ENCODE results near the gene COL8A1.

The COL8A1 gene

DNA sequence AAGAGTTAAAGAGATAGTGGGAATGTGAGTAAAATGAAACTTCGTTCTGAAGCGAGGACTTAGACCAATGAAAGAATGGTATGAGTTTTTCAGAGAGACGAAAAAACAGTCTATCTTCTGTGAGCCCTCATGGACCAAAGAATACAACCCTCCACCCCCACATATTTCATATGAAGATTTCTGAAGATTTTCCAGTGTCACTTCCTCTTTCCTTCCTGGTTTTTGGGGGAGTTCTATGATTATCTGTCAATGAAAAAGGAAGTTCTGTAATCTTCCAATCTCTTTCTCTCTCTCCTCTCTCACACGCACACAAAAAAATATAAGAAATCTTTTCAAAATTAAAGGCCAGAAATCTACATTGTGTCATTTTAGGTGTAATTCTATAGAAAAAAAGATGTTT lies 206.9 kb downstream of the COL8A1 start:
- no peak for DNase-seq (ENCODE audit: low spot score)

DNA sequence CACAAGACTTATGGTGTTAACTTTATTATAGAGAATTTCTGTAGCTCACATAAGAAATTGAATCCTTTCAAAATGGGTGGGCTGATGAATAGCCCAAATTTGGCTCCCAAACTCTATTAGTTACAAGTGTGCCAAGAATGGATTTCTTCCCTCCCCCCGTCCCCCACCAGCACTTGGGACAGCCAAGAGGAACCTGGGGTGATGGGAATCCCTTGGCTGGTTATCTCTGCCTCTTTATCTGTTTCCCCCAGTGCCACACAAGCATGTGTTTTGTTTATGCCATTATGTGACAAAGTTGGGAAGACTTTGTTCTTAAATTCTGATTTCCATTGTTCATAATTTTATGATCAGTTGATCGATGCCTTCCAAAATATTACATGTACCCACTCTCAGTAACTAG lies 207.6 kb downstream of the COL8A1 start:
- DNase-seq (ENCODE audit: low spot score) = no peak

DNA sequence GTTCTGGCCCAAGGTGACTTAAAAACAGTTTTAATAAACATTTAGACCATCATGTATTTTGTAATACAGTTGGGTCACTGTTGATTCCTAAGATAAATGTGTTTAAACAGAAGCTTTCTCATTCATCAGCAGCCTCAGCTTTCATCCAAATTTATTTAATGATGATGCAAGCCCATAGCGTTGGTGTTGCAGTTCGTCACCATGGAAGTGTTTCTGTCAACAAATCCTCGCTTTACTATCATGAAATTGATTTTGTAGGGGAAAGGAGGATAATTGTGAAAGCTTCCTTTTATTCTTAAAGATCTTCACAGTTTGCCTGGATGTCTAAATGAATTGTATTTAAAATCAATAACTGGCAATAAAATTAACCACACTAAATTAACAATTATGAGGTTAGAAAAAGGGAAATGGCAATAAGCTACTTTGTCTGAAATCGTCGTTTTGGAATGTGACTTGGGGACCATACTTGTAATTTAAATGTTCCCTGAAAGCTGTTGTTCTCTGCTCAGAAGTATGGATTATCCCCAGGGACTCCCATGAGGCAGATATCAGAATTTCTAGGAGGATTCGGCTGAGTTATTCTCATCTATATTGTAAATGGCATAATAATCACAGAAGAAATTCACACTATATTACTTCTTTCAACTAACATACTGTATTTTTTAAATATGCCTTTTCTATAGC lies 208.2 kb downstream of the COL8A1 start:
- no peak for DNase-seq (ENCODE audit: low spot score)

DNA sequence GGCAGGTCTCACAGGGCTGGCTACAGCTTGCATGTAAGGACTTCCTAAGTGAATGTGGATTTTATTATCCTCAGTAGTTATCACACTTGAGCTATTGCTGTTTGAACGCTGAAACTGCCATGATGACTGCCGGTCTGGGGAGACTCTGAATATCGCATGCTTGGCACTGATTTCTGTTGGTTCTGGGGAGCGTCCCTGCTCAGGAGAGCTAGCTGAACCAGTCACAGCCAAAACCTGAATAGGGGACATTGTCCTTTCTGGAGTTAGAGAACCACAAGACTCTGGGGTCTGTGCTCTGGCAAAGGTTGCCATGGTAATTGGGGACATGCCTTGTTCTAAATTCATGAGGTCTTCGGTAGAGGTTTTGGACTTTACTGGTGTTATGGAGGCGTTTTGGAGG lies 210.0 kb downstream of the COL8A1 start:
- DNase-seq (ENCODE audit: low spot score) = no peak
